A673 (cell line): ENCODE data around the gene KMO.

ENCODE experiments used
- EZH2 ChIP-seq: fragments of 200-600 bp; sonication (generic); IDR thresholded peaks from 2 replicates; pipeline ENCODE4 v1.6.1; 2017; ENCODE audit warnings: borderline replicate concordance, low read depth, mild to moderate bottlenecking, mixed read lengths, antibody characterized with exemption, low read length; ENCODE audit not compliant: poor library complexity, severe bottlenecking
- TF ChIP-seq, protein P1 (sequence below): fragments of 300-800, 200-600 bp; sonication (generic); conservative IDR thresholded peaks from 2 replicates; pipeline ENCODE4 v1.5.1; 2017; ENCODE audit warnings: low read depth, mild to moderate bottlenecking, antibody characterized with exemption, low read length, moderate library complexity, mixed read lengths

DNA sequence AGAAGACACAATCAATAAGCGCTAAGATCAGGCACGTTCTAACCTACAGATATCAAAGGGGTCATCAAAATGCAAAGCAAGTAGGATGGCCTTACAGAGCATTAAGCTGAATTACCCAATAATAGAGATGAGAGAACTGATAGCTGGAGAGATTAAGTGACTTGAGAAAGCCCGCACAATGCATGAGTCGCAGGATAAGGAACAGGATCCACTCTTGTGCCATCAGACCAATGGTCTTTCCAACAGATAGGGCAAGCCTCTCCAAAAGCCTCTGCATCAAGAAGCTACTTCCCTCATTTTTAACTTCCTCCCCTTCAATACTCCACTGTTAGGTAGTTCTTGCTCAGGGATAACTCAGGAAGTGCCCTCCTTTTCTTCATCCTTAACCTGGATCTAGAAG is 105.4 kb downstream of the KMO start:
- TF ChIP-seq, protein P1, sequence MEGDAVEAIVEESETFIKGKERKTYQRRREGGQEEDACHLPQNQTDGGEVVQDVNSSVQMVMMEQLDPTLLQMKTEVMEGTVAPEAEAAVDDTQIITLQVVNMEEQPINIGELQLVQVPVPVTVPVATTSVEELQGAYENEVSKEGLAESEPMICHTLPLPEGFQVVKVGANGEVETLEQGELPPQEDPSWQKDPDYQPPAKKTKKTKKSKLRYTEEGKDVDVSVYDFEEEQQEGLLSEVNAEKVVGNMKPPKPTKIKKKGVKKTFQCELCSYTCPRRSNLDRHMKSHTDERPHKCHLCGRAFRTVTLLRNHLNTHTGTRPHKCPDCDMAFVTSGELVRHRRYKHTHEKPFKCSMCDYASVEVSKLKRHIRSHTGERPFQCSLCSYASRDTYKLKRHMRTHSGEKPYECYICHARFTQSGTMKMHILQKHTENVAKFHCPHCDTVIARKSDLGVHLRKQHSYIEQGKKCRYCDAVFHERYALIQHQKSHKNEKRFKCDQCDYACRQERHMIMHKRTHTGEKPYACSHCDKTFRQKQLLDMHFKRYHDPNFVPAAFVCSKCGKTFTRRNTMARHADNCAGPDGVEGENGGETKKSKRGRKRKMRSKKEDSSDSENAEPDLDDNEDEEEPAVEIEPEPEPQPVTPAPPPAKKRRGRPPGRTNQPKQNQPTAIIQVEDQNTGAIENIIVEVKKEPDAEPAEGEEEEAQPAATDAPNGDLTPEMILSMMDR: no peak
- TF ChIP-seq EZH2: no peak
